Melanocyte of skin (primary cell): ENCODE measurements around the gene SERPINE3. TPM values are rescaled to one million over a fixed set of nuclear protein-coding genes. Genes with fewer than 3 reads are reported as not detected.

Experiments used
- small RNA-seq, 2 donors: library from RNA; depleted of rRNA; stranded (forward); fragments of <200 nt; gene quantifications; one replicate each; pipeline ENCODE3, GENCODE V24; 2012
- total RNA-seq, 2 donors: library from RNA; depleted of rRNA; stranded (reverse); fragments of >200 nt; gene quantifications; 2 replicates each; pipeline ENCODE4 v1.2.3, GENCODE V29; 2012

SERPINE3 gene
- total RNA-seq, result under 1 TPM in 1 of 2 donors, not detected in 1; 0.34 TPM

DNA sequence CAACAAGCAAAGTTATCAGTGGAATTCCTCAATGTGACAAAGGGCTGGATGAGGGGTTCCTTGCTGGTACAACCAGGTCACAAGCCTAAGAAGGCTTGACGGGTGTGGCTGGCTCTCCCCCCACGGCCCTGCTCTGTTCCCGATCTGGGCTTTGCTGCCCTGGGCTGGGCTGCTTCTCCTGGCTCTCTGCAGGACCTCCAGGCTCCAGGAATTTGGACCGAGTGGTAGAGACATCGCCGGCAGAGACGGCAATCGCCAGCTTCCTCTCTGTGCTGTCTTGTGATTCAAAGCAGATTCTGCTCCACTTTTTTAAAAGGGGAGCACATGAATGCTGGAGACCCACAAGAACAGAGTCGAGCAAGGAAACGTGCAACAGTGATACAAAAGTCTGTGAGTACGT lies at the start of gene SERPINE3:
TSS of gene SERPINE3 (plus strand) at position 338 of the 400 bp plus-strand sequence. CDS start 1,401 bp downstream, outside the sequence.

Small RNA genes lying within 50 kb of the gene (small RNA-seq; reads per million reads assigned to genes)
- 0 reads per million in 2 donors for gene MIR5693

Other genes with a start within 250 kb of the SERPINE3 start
- not detected for gene C13orf42, start 228.4 kb upstream of the SERPINE3 start, total RNA-seq
- 10 to 100 TPM in 1 of 2 donors, 1 to 10 TPM in 1; 9.3 to 37.9 TPM for gene FAM124A, start 117.3 kb upstream of the SERPINE3 start, total RNA-seq
- gene INTS6, start 113.3 kb downstream of the SERPINE3 start, total RNA-seq, result 10 to 100 TPM; 43.0 to 49.6 TPM
- gene WDFY2, start 244.8 kb downstream of the SERPINE3 start, total RNA-seq, result 1 to 10 TPM; 2.8 to 8.0 TPM